ENCODE data around the gene EIF2AK2.

EIF2AK2 gene

GRCh38 chr2:37156071-37156856 is 516 bp downstream of the EIF2AK2 start:
- H3K27me3 ChIP-seq: no peaks in the 10 kb centered on the region
- DNase-seq: peak; percentile 36
- TF ChIP-seq CTCF (IDR thresholded peaks at IDR 0.05; ENCODE audit: low read depth, low read length): no peak

GRCh38 chr2:37154785-37155184 is 2.0 kb downstream of the EIF2AK2 start:
- Histone ChIP-seq H3K36me3 (no peaks in the 10 kb centered on the region; the same call in 1 of the 2 replicates), H3K27me3 (no peaks in the 10 kb centered on the region), H3K9me3 (no peaks in the 10 kb centered on the region), H3K4me3 (ENCODE audit: low read depth, low read length) (no peak overlapping the region), H3K4me1 (no peaks in the 10 kb centered on the region)
- no peak for TF ChIP-seq CTCF (IDR thresholded peaks at IDR 0.05; ENCODE audit: low read depth, low read length)
- no peak for DNase-seq

More at GRCh38 chr2:37156071-37156856, 516 bp downstream of the EIF2AK2 start:
- H3K4me1 ChIP-seq: no peaks in the 10 kb centered on the region
- H3K4me3 ChIP-seq (ENCODE audit: low read depth, low read length): peak overlapping the region; percentile 87
- H3K36me3 ChIP-seq: no peaks in the 10 kb centered on the region; the same call in 1 of the 2 replicates
- H3K9me3 ChIP-seq: no peaks in the 10 kb centered on the region

- H3K36me3 ChIP-seq: no peaks in the 10 kb centered on the region; the same call in 1 of the 2 replicates
- H3K4me3 ChIP-seq (ENCODE audit: low read depth, low read length): no peak overlapping the region
- no peak for DNase-seq
- no peak for TF ChIP-seq CTCF (IDR thresholded peaks at IDR 0.05; ENCODE audit: low read depth, low read length)
- no peaks in the 10 kb centered on the region for H3K27me3 ChIP-seq
- H3K9me3 ChIP-seq: no peaks in the 10 kb centered on the region
- H3K4me1 ChIP-seq: no peaks in the 10 kb centered on the region
Measured at GRCh38 chr2:37153224-37153623, 3.6 kb downstream of the EIF2AK2 start.

GRCh38 chr2:37149626-37150322 is 7.0 kb downstream of the EIF2AK2 start:
- H3K36me3 ChIP-seq: peaks cover 16% of the 10 kb centered on the region
- no peak for TF ChIP-seq CTCF (IDR thresholded peaks at IDR 0.05; ENCODE audit: low read depth, low read length)
- no peak overlapping the region for H3K4me3 ChIP-seq (ENCODE audit: low read depth, low read length)
- no peaks in the 10 kb centered on the region for H3K4me1 ChIP-seq
- H3K9me3 ChIP-seq: no peaks in the 10 kb centered on the region
- no peaks in the 10 kb centered on the region for H3K27me3 ChIP-seq
- DNase-seq: no peak

GRCh38 chr2:37148325-37148724 is 8.5 kb downstream of the EIF2AK2 start:
- Histone ChIP-seq H3K36me3 (peaks cover 27% of the 10 kb centered on the region), H3K4me3 (ENCODE audit: low read depth, low read length) (no peak overlapping the region), H3K4me1 (no peaks in the 10 kb centered on the region), H3K9me3 (no peaks in the 10 kb centered on the region), H3K27me3 (no peaks in the 10 kb centered on the region)
- DNase-seq: no peak
- no peak for TF ChIP-seq CTCF (IDR thresholded peaks at IDR 0.05; ENCODE audit: low read depth, low read length)

GRCh38 chr2:37146062-37146461 is 10.7 kb downstream of the EIF2AK2 start:
- H3K4me1 ChIP-seq: no peaks in the 10 kb centered on the region
- peaks cover 31% of the 10 kb centered on the region for H3K36me3 ChIP-seq
- TF ChIP-seq CTCF (IDR thresholded peaks at IDR 0.05; ENCODE audit: low read depth, low read length): no peak
- no peaks in the 10 kb centered on the region for H3K9me3 ChIP-seq
- H3K27me3 ChIP-seq: no peaks in the 10 kb centered on the region
- no peak for DNase-seq
- H3K4me3 ChIP-seq (ENCODE audit: low read depth, low read length): no peak overlapping the region
